Hematopoietic multipotent progenitor cell treated with erythropoietin and hydrocortisone succinate and interleukin-3 and kit ligand, for 15 days (in vitro differentiated cells): Measurements from ENCODE around the gene SETD6.
"Not testable (repeated sequence)": the region's sequence is repeated elsewhere in the genome, so short reads cannot be mapped to it uniquely, and the experiment has no call there.

Experiments
- DNase-seq: peaks from one replicate; pipeline ENCODE4 v3.0.0-alpha.2; 2015; ENCODE audit warnings: low spot score

Gene SETD6

DNA sequence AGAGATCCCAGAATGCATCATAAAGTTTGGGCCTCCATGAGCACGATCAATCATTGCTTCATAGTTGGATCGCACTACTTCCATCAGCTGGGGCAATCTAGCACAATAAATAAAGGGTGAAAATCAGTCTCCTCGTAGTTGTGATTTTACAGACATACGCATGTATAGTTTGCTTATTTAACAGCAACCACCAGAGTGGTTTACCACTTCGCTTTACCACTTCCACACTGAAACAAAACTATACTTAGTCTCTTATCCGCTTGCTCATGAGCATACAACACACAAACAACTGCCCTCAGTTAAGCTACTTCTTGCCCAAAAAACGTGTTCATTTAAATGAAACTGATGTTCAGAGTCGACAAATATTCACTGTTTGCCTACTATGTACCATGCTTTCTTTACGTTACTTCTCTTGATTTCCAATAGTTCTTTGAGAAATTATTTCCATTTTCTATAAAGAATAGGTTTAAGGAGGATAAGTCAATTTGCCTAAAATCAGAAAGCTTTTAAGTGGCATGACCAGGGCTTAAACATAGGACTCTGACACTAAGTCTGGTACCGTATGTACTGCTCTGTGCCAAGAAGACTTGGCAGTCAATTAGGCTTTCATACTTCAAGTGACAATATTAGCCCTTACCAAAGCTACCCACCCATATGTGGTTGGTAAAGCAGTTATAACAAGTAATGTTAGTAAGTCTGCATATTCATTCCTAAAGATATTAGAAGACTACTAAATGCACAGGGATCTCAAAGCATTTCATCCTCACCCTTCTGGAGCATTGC lies 22.0 kb downstream of the SETD6 start:
- no peak for DNase-seq

DNA sequence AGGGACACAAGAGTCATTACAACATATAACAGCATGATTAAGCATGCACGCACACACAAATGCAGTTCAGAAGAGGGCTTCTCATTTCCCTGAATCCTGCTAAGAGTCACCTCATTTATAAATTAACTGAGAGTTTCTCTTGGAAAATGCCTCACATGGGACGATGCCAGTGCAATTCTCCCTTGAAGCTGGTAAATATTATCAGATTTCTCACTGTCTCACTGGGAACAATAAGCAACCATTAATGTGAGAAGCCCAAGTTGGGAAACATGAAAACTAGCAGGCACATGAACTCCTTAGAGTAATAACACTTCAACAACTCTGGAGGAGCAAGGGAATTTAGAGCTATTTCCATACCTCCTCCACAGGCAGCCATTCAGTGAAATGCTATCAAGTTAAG lies 26.4 kb downstream of the SETD6 start:
- DNase-seq = no peak

DNA sequence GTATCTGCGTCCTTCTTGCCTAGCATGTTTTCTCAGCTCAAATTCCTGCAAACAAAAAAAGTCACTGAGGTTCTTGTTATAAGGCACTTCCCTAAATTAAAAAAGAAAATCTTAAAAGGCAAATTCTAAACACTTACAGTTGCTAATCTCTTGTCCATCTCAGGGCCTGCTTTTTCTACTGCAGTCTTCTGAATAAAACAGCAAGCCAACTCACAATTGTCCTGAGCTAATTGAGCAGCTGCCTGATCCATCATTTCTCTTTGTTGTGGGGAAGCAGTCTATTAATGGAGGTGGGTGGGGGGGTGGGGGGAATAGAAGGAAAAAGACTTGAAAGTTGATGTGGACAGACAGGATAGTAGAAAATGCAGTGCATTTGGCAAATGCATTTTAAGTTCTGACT lies 27.0 kb downstream of the SETD6 start:
- no peak for DNase-seq

DNA sequence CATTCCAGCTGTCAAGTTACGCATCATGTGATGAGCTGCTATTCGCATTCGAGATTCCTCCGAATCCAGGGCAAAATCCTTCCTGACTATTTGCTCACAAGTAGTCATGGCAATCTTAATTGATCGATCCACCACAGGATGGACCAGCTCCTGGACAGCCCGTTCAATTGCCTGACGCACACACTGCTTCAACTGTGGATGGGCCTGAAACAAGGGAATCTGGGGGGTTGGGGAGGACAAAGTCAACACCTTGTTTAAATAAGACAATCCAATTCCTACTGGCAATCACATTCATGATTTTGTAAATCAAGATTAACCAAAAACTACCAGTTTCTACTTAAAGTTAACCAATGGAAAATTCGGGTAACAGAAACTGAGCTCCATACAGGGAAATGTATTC lies 28.4 kb downstream of the SETD6 start:
- DNase-seq = no peak

DNA sequence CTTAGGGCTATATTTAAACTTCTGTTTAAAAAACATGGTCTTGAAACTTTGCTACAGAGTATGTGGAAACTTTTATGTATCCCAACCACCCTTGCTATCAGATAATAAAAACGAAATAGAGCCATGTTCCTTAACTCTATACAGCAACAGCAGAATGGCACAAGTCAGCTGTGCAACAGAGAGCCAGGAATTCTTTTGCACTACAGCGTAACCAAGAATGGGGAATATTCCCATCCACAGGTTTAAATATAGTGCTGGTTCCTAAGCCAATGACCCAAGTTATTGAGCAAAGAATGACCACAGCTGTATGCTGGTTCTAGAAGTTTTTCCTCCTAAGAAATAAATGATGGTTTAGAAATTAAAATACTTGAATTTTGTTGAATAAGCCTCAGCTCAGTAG lies 33.1 kb downstream of the SETD6 start:
- no peak for DNase-seq

DNA sequence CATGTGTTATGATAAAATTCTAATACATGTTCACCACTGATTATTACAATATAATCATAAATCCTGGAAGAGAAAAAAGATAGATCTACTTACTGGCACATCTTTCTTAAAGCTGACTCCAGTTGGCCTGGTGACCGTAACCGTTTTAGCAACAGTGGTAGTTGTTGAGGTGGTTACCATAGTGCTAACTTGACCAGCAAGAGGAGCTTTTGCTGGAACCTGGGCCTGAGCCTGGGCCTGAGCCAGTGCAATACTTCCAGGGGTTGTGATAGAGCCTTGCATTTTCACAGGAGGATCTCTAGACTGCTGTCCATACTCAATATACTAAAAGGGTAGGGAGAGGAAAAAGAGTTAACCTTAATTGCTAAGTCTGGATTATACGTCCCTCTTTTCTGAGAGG lies 36.2 kb downstream of the SETD6 start:
- DNase-seq = no peak

DNA sequence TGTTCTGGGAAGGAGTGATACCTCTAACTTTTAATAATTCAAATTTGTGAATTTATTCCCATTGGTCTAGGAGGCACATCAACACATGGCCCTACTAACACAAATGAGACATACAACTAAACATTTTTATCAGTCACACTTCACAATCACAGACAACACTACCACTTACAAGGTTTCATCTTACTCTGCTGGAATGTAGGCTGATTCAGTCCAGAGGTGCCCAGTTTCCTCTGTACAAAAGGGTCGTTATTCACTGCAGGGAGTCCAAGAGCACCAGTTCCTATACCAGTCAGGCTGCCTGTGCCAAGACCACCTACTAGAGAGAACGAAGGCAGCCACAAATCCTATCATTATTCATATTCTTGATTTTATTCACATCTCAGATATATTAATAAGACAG lies 41.4 kb downstream of the SETD6 start:
- DNase-seq = no peak

DNA sequence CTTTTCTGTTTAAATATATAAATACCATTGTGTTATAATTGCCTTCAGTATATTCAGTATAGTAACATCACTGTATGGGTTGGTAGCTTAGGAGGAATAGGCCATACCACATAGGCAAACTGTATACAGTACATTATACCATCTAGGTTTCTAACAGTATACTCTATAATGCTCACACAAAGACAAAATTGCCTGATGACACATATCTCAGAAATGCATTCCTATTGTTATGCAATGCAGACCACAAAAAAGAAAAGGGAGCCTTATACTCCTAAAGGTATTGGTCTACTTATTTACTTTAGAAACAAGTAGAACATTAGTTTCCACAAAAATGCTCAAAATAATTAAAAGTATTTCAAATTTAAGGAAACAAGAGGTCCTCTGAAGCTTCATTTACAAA lies 47.9 kb downstream of the SETD6 start:
- DNase-seq = no peak

DNA sequence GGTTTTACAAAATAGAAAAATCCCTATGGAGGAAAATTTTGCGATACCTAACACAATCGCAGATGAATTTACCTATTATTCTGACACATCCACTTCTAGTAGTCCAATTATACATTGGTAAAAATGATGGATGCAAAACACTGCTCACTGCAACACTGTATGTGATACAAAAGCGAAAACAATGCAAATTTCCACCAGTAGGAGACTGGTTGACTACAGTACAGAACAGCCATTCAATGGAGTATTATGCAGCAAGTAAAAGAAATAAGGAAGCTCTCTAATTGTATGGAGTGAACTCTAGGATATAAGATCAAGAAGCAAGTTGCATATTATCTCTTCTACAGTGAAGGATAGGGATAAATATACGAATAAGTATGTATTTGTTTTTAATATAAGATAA lies 48.5 kb downstream of the SETD6 start:
- DNase-seq = no peak

DNA sequence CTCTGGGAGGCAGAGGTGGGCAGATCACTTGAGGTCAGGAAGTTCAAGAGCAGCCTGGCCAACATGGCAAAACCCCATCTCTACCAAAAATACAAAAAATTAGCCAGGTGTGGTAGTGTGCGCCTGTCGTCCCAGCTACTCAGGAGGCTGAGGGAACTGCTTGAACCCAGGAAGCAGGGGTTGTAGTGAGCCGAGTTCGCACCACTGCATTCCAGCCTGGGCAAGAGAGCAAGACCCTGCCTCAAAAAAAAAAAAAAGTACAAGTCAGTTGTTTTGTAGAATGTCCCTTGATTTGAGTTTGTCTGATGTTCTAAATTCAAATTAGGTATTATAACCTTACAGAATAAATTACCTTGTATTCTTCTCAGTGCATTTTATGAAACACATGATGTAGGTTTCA lies 50.4 kb downstream of the SETD6 start:
- DNase-seq = not testable (repeated sequence)
